Measurements from ENCODE around the gene ATP10B. TPM values are rescaled to one million over a fixed set of nuclear protein-coding genes. Genes with fewer than 3 reads are reported as not detected.

Gene ATP10B
- total and polyA plus RNA-seq, 2 of the 8 experiments (the other 6 are each of a cell fraction or from before 2014, with no cell fraction given) = 0.06 to 0.11 TPM

GRCh38 chr5:160605266-160605665 is 246.7 kb downstream of the ATP10B start:
- Histone ChIP-seq H3K4me2 (ENCODE audit: insufficient read depth in 1 of 2, low read depth in 2 of 2, low read length in 2 of 2) (no peak overlapping the region), H4K20me1 (replicated peaks in 1 of 2; ENCODE audit: control insufficient read depth in 1 of 2, insufficient read depth in 2 of 2, low read length in 2 of 2) (no peaks in the 10 kb centered on the region), H3K23ac (ENCODE audit: insufficient read length) (no peak overlapping the region), H2BK15ac (ENCODE audit: low read length) (no peak overlapping the region), H2AFZ (ENCODE audit: low read length) (no peak overlapping the region), H3K23me2 (ENCODE audit: low read depth, low read length) (no peaks in the 10 kb centered on the region), H2BK5ac (ENCODE audit: low read depth, low read length) (no peak overlapping the region), H3K4me3 (ENCODE audit: extremely low read depth in 1 of 4, insufficient read depth in 2 of 4, low read depth in 3 of 4, low read length in 4 of 4) (no peak overlapping the region), H3K9ac (replicated peaks in 1 of 4; ENCODE audit: extremely low read depth in 1 of 4, low read depth in 3 of 4, low read length in 3 of 4) (no peak overlapping the region), H2AK5ac (ENCODE audit: low read depth, low read length) (no peak overlapping the region), H3K4ac (replicated peaks; ENCODE audit: insufficient read length, low read depth, low read length) (no peak overlapping the region), H3K14ac (ENCODE audit: insufficient read length) (no peak overlapping the region), H3K9me3 (ENCODE audit: insufficient read depth in 2 of 2, low read depth in 1 of 2, low read length in 1 of 2) (0 out of 4 replicates have a peak, but pooled peaks cover 0 to 2% of the 10 kb centered on the region in 2 experiments), H3K36me3 (ENCODE audit: control insufficient read depth in 2 of 4, insufficient read depth in 4 of 4, low read length in 3 of 4) (no peaks in the 10 kb centered on the region), H3K56ac (replicated peaks; ENCODE audit: insufficient read length, low read depth, low read length) (no peak overlapping the region), H3K27me3 (replicated peaks in 1 of 4; ENCODE audit: control insufficient read depth in 3 of 4, extremely low read depth in 1 of 4, insufficient read depth in 3 of 4, low read length in 3 of 4) (no peaks in the 10 kb centered on the region), H2BK120ac (replicated peaks; ENCODE audit: low read depth, low read length) (no peak overlapping the region), H2BK12ac (ENCODE audit: low read depth, low read length) (no peak overlapping the region), H3K27ac (ENCODE audit: low read depth, low read length) (no peak overlapping the region), H4K5ac (ENCODE audit: insufficient read length, low read depth, low read length) (no peak overlapping the region), H3K79me1 (ENCODE audit: low read depth, low read length) (no peaks in the 10 kb centered on the region), H3K4me1 (replicated peaks in 1 of 4; ENCODE audit: control insufficient read depth in 3 of 4, insufficient read depth in 4 of 4, low read length in 3 of 4) (no peaks in the 10 kb centered on the region), H2BK20ac (ENCODE audit: low read length) (no peak overlapping the region), H3K18ac (ENCODE audit: extremely low read depth, low read length) (no peak overlapping the region), H4K91ac (replicated peaks; ENCODE audit: insufficient read length, low read length) (no peak overlapping the region), H4K8ac (ENCODE audit: extremely low read depth, insufficient read depth, low read length) (no peak overlapping the region), H3K79me2 (ENCODE audit: control insufficient read depth in 1 of 2, insufficient read depth in 2 of 2, low read length in 2 of 2) (no peaks in the 10 kb centered on the region)
- ChIA-PET POLR2A (ENCODE audit: partially characterized antibody) (no interaction called here), CTCF (ENCODE audit: partially characterized antibody) (no interaction called here)
- WGBS, 2 experiments (ENCODE audit: extremely low coverage in 1 of 2, insufficient coverage in 1 of 2, insufficient read length in 1 of 2, insufficient replicate concordance in 2 of 2, low coverage in 1 of 2, low lambda C conversion rate in 2 of 2, missing lambda C conversion rate in 1 of 2) = 96% methylated on average over 2 of the region's 2 CpGs; no CpG with 5 or more reads in 1 of the 2 experiments
- FAIRE-seq = no peak
- DNase-seq (ENCODE audit: low read depth in 1 of 2, low spot score in 2 of 2) = no peak
- TF ChIP-seq BCL11A (IDR thresholded peaks at IDR 0.05; ENCODE audit: low read depth in 2 of 2, low read length in 2 of 2) = no peak
- no peak for TF ChIP-seq BRCA1 (IDR thresholded peaks at IDR 0.05; ENCODE audit: low read depth, low read length)
- TF ChIP-seq SIX5 (IDR thresholded peaks at IDR 0.05; ENCODE audit: low read depth, low read length) = no peak
- TF ChIP-seq EGR1 (IDR thresholded peaks at IDR 0.05; ENCODE audit: borderline replicate concordance, low read depth, low read length) = no peak
- no peak for TF ChIP-seq CEBPB (IDR thresholded peaks at IDR 0.05; ENCODE audit: low read depth, low read length)
- TF ChIP-seq CHD1 (IDR thresholded peaks at IDR 0.05; ENCODE audit: low read depth, low read length) = no peak

Data from H1 (cell line).